Measurements from ENCODE around the gene MT1A. TPM values are rescaled to one million over a fixed set of nuclear protein-coding genes. Genes with fewer than 3 reads are reported as not detected.

Gene MT1A
- total and polyA plus RNA-seq, 2 of the 8 experiments (the other 6 are each of a cell fraction or from before 2014, with no cell fraction given): not detected

DNA sequence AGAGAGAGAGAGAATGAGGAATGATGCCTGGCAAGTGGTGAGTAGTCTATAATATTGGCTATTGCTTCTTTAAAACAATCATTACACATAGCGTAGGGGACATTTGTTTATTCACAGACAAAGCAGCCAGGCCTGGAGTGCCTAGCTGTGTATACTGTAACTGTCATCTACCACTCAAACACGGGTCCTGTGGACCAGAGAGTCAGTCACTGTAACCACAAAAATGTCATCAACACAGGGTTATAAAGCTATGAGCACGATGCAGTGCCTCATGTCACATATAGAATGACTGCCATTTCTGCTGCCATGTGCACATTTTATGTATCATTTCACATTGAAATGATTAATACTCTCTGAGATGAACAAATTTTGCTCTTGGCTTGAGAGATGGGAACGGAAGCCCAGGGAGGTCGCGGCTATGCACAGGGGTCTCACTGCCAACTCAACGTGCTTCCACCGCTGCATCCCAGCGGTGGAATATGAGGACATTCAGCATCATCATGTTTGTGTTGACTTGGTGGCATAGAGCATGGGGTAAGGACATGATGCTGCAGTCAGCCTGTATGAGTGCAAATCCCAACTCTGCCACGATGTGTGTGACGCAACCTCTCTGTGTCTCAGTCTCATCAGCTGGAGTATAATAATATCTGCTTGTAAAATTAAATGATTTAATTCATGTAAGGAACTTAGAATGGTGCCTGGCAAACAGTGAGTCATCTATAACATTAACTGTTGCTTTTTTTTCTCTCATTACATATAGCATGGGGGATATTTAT is 34.5 kb downstream of the MT1A start:
- Histone ChIP-seq H2BK5ac (ENCODE audit: low read depth, low read length) (no peak overlapping the region), H4K20me1 (replicated peaks in 1 of 2; ENCODE audit: control insufficient read depth in 1 of 2, insufficient read depth in 2 of 2, low read length in 2 of 2) (peaks cover 0 to 8% of the 10 kb centered on the region in 2 experiments), H2BK120ac (replicated peaks; ENCODE audit: low read depth, low read length) (no peak overlapping the region), H3K56ac (replicated peaks; ENCODE audit: insufficient read length, low read depth, low read length) (no peak overlapping the region), H2BK12ac (ENCODE audit: low read depth, low read length) (no peak overlapping the region), H4K5ac (ENCODE audit: insufficient read length, low read depth, low read length) (no peak overlapping the region), H2BK15ac (ENCODE audit: low read length) (no peak overlapping the region), H2AFZ (ENCODE audit: low read length) (no peak overlapping the region), H3K79me2 (ENCODE audit: control insufficient read depth in 1 of 2, insufficient read depth in 2 of 2, low read length in 2 of 2) (no peaks in the 10 kb centered on the region), H3K4me2 (ENCODE audit: insufficient read depth in 1 of 2, low read depth in 2 of 2, low read length in 2 of 2) (no peak overlapping the region), H3K23ac (ENCODE audit: insufficient read length) (no peak overlapping the region), H3K79me1 (ENCODE audit: low read depth, low read length) (no peaks in the 10 kb centered on the region), H3K27ac (ENCODE audit: low read depth, low read length) (no peak overlapping the region), H3K18ac (ENCODE audit: extremely low read depth, low read length) (no peak overlapping the region), H4K91ac (replicated peaks; ENCODE audit: insufficient read length, low read length) (no peak overlapping the region), H3K27me3 (replicated peaks in 1 of 4; ENCODE audit: control insufficient read depth in 3 of 4, extremely low read depth in 1 of 4, insufficient read depth in 3 of 4, low read length in 3 of 4) (peaks cover 40 to 81% (median 62%) of the 10 kb centered on the region in 4 experiments), H3K9ac (replicated peaks in 1 of 4; ENCODE audit: extremely low read depth in 1 of 4, low read depth in 3 of 4, low read length in 3 of 4) (no peak overlapping the region), H4K8ac (ENCODE audit: extremely low read depth, insufficient read depth, low read length) (no peak overlapping the region), H3K4me1 (replicated peaks in 1 of 4; ENCODE audit: control insufficient read depth in 3 of 4, insufficient read depth in 4 of 4, low read length in 3 of 4) (peaks cover 3 to 25% (median 16%) of the 10 kb centered on the region in 4 experiments), H2AK5ac (ENCODE audit: low read depth, low read length) (0 out of 2 replicates have a peak overlapping the region, but pooled peaks have one; percentile 18), H3K9me3 (ENCODE audit: insufficient read depth in 2 of 2, low read depth in 1 of 2, low read length in 1 of 2) (no peaks in the 10 kb centered on the region), H3K4me3 (ENCODE audit: extremely low read depth in 1 of 4, insufficient read depth in 2 of 4, low read depth in 3 of 4, low read length in 4 of 4) (no peak overlapping the region), H3K14ac (ENCODE audit: insufficient read length) (no peak overlapping the region), H3K36me3 (ENCODE audit: control insufficient read depth in 2 of 4, insufficient read depth in 4 of 4, low read length in 3 of 4) (no peaks in the 10 kb centered on the region), H2BK20ac (ENCODE audit: low read length) (no peak overlapping the region), H3K4ac (replicated peaks; ENCODE audit: insufficient read length, low read depth, low read length) (no peak overlapping the region), H3K23me2 (ENCODE audit: low read depth, low read length) (peaks cover 8% of the 10 kb centered on the region; the same call in 1 of the 2 replicates)
- no peak for DNase-seq (ENCODE audit: low read depth in 1 of 2, low spot score in 2 of 2)
- ChIA-PET CTCF (ENCODE audit: partially characterized antibody) (interaction anchor here (0.6 to 2.9 kb wide), 19 partner anchors 9 to 671 kb away, joined by 3 to 62 read pairs (median 4); no protein-coding TSS in a partner anchor), POLR2A (ENCODE audit: partially characterized antibody) (interaction anchor here (0.6 to 13.9 kb wide), 8 partner anchors 8 to 41 kb away, joined by 3 to 205 read pairs (median 6); partner anchors contain the start of genes MT1B, MT1F and MT1X)
- FAIRE-seq: no peak
- WGBS, 2 experiments (ENCODE audit: extremely low coverage in 1 of 2, insufficient coverage in 1 of 2, insufficient read length in 1 of 2, insufficient replicate concordance in 2 of 2, low coverage in 1 of 2, low lambda C conversion rate in 2 of 2, missing lambda C conversion rate in 1 of 2): 85% methylated on average over 11 of the region's 11 CpGs; no CpG with 5 or more reads in 1 of the 2 experiments
- no peak for TF ChIP-seq MAFK (IDR thresholded peaks at IDR 0.05; ENCODE audit: low read depth, low read length)
- TF ChIP-seq EP300 (IDR thresholded peaks at IDR 0.05; ENCODE audit: borderline replicate concordance in 1 of 2, low read depth in 2 of 2, low read length in 2 of 2): no peak

Data from H1 (cell line).